Activated CD8-positive, alpha-beta T cell treated with anti-CD3 and anti-CD28 coated beads for 36 hours (primary cell): Measurements from ENCODE around the gene SOD1. TPM values are rescaled to one million over a fixed set of nuclear protein-coding genes. Genes with fewer than 3 reads are reported as not detected.

Experiments used
- ATAC-seq: fragments of 200-7000 bp; cut with Tn5 transposase; one replicate; pipeline ENCODE4 v1.10.0; 2021; ENCODE audit warnings: mild to moderate bottlenecking, moderate library complexity
- CTCF ChIA-PET: fragments of 350-600 bp; sonication (Branson Sonifier 250); formaldehyde crosslinking; loops from one replicate; lab custom pipeline; 2021; ENCODE audit warnings: antibody characterized with exemption; lab: Charles Lee
- POLR2A ChIA-PET: fragments of 350-600 bp; sonication (Branson Sonifier 250); formaldehyde crosslinking; loops from one replicate; lab custom pipeline; 2021; ENCODE audit warnings: antibody characterized with exemption; lab: Charles Lee
- DNase-seq: peaks from one replicate; pipeline ENCODE4 v3.0.0-alpha.2; 2020
- H3K27ac Mint-ChIP-seq: one replicate; pipeline ENCODE4 v1.8.0; 2021; ENCODE audit warnings: mild to moderate bottlenecking, mixed read lengths
- H3K27me3 Mint-ChIP-seq: one replicate; pipeline ENCODE4 v1.8.0; 2021; ENCODE audit warnings: mixed read lengths
- H3K36me3 Mint-ChIP-seq: one replicate; pipeline ENCODE4 v1.8.0; 2021; ENCODE audit warnings: low read depth, mixed read lengths
- H3K4me1 Mint-ChIP-seq: one replicate; pipeline ENCODE4 v1.8.0; 2021; ENCODE audit warnings: low read depth, mixed read lengths
- H3K4me3 Mint-ChIP-seq: one replicate; pipeline ENCODE4 v1.8.0; 2021; ENCODE audit warnings: mild to moderate bottlenecking, moderate library complexity, mixed read lengths
- H3K9me3 Mint-ChIP-seq: one replicate; pipeline ENCODE4 v1.8.0; 2021; ENCODE audit warnings: mixed read lengths
- intact Hi-C: fragments of 100-400 bp; cut with micrococcal nuclease; formaldehyde crosslinking; loops from one replicate; pipeline ENCODE4 v1.10.0; 2022
- total RNA-seq, 2 experiments: library from RNA; stranded (reverse); gene quantifications; one replicate each; pipeline ENCODE4 v1.2.3, GENCODE V29; 2021
- TF ChIP-seq, protein P1 (sequence below): fragments of 200-600 bp; IDR thresholded peaks from one replicate; pipeline ENCODE4 v1.8.0; 2022; ENCODE audit warnings: antibody characterized with exemption, mild to moderate bottlenecking

SOD1 gene
- 100 to 1,000 TPM; 277 to 286 TPM for total RNA-seq

- Mint-ChIP-seq H3K27me3 (no peaks in the 10 kb centered on the region), H3K4me3 (peak within 1 kb of the TSS; percentile 97), H3K9me3 (peaks cover 2% of the 10 kb centered on the region), H3K36me3 (peaks cover 41% of the 10 kb centered on the region), H3K27ac (peak within 1 kb of the TSS; percentile 99), H3K4me1 (peaks cover 66% of the 10 kb centered on the region)
- CTCF ChIA-PET, result no interaction called here
- TF ChIP-seq, protein P1, sequence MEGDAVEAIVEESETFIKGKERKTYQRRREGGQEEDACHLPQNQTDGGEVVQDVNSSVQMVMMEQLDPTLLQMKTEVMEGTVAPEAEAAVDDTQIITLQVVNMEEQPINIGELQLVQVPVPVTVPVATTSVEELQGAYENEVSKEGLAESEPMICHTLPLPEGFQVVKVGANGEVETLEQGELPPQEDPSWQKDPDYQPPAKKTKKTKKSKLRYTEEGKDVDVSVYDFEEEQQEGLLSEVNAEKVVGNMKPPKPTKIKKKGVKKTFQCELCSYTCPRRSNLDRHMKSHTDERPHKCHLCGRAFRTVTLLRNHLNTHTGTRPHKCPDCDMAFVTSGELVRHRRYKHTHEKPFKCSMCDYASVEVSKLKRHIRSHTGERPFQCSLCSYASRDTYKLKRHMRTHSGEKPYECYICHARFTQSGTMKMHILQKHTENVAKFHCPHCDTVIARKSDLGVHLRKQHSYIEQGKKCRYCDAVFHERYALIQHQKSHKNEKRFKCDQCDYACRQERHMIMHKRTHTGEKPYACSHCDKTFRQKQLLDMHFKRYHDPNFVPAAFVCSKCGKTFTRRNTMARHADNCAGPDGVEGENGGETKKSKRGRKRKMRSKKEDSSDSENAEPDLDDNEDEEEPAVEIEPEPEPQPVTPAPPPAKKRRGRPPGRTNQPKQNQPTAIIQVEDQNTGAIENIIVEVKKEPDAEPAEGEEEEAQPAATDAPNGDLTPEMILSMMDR, result no peak
- peak; percentile 94 for ATAC-seq
- POLR2A ChIA-PET, result interaction anchor here (0.8 to 1.2 kb wide), 5 partner anchors 9 to 101 kb away, joined by 3 to 6 read pairs (median 3); no protein-coding TSS in a partner anchor
- intact Hi-C loops, result loop anchor here (5.0 kb wide), 1 partner anchor 73 kb away; the partner anchor contains the start of gene SCAF4
- peak; percentile 96 for DNase-seq
These were observed at the start of gene SOD1 for GRCh38 chr21:31659536-31660258. SOD1 (plus strand) TSS chr21:31659693; CDS start chr21:31659770, 77 bp downstream.

DNA sequence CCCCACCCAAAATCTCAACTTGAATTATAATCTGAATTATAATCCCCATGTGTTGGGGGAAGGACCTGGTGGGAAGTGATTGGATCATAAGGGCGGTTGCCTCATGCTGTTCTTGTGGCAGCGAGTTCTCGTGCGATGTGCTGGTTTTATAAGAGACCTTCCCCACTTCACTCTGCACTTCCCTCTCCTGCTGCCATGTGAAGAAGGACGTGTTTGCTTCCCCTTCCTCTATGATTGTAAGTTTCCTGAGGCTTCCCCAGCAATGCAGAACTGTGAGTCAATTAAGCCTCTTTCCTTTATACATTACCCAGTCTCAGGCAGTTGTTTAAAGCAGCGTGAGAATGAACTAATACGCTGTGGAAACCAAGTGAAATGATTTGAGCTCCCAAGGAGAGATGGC, 48.0 kb upstream of the SOD1 start:
- no peak for ATAC-seq
- DNase-seq, result no peak
- Mint-ChIP-seq H3K27me3 (peaks cover 9% of the 10 kb centered on the region), H3K4me3 (no peak overlapping the region), H3K9me3 (peaks cover 12% of the 10 kb centered on the region), H3K4me1 (peaks cover 4% of the 10 kb centered on the region), H3K27ac (no peak overlapping the region), H3K36me3 (peaks cover 5% of the 10 kb centered on the region)
- TF ChIP-seq, protein P1, result no peak
- intact Hi-C loops, result no loop called here
- ChIA-PET CTCF (interaction anchor here (1.1 kb wide), 1 partner anchor 30 kb away, joined by 3 read pairs; no protein-coding TSS in a partner anchor), POLR2A (no interaction called here)

DNA sequence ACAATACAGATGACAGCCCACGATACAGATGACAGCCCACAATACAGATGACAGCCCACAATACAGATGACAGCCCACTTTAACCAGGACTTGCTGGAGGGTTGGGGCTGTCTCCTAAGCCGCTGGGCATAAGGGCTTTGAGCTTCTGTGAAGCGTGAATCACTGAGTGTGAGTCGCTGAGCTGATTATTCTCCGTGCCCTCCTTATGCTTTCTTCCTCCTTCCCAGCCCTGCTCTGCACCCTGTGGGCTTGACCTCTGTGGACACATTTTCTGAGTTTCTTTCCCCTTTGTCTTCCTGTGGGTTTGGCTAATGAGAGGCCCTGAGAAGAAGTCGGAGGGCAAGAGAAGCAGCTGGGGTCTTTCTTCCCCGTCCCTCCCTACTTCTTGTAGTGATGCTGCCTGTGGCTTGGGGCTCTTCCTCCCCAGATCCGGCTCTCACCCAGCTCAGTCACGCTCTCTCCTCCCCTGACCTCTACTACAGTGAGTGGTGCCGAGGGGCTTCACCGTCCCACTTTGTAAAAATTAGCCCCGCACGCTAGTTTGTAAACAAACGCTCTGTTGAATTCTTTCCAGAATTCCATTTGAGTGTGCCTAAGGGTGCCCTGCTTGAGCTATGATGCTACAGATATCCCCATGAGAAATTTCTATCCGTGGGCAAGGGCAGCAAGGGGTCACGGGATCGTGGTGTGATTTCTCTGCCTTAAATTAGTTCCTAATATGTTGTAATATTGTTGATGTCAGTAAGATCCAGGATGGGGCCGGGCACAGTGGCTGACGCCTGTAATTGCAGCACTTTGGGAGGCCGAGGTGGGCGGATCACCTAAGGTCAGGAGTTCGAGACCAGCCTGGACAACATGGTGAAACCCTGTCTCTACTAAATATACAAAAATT, 46.4 kb upstream of the SOD1 start:
- peak; percentile 49 for ATAC-seq
- peaks cover 12% of the 10 kb centered on the region for H3K9me3 Mint-ChIP-seq
- POLR2A ChIA-PET, result no interaction called here
- no peak overlapping the region for H3K27ac Mint-ChIP-seq
- peaks cover 5% of the 10 kb centered on the region for H3K36me3 Mint-ChIP-seq
- peaks cover 4% of the 10 kb centered on the region for H3K4me1 Mint-ChIP-seq
- H3K4me3 Mint-ChIP-seq, result no peak overlapping the region
- peaks cover 9% of the 10 kb centered on the region for H3K27me3 Mint-ChIP-seq
- intact Hi-C loops, result no loop called here
- CTCF ChIA-PET, result interaction anchor here (0.7 to 1.9 kb wide), 2 partner anchors 9 to 33 kb away, joined by 3 to 8 read pairs; no protein-coding TSS in a partner anchor
- no peak for DNase-seq
- TF ChIP-seq, protein P1, result no peak

DNA sequence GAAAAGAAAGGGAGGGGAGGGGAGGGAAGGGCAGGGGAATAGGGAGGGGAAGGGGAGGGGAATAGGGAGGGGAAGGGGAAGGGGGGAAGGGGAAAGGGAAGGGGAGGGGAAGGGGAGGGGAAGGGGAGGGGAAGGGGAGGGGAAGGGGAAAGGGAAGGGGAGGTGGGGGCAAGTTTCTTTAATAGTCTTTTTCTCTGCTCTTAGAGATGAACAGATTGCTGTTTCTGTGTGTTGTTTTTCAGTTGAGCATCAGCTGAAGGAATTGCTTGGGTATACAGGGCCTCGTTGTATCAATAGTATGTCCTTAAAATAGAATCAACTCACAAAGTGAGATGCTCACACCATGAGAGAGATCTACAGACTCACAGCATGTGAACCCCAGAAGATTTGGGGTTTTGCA, 44.8 kb upstream of the SOD1 start:
- POLR2A ChIA-PET, result no interaction called here
- Mint-ChIP-seq H3K9me3 (peaks cover 16% of the 10 kb centered on the region), H3K27me3 (peaks cover 7% of the 10 kb centered on the region), H3K36me3 (peaks cover 5% of the 10 kb centered on the region), H3K27ac (no peak overlapping the region), H3K4me1 (peaks cover 4% of the 10 kb centered on the region), H3K4me3 (no peak overlapping the region)
- CTCF ChIA-PET, result interaction anchor here (1.9 kb wide), 1 partner anchor 10 kb away, joined by 8 read pairs; no protein-coding TSS in a partner anchor
- TF ChIP-seq, protein P1, result no peak
- ATAC-seq (no peak), DNase-seq (no peak)
- intact Hi-C loops, result no loop called here
